RWPE2 (cell line): ENCODE data around the gene KDSR.

ENCODE experiments used
- ATAC-seq: fragments of 200-7000 bp; cut with Tn5 transposase; 3 replicates; pipeline ENCODE4 v1.9.1; 2021; ENCODE audit warnings: low read depth
- DNase-seq: peaks from one replicate; pipeline ENCODE4 v3.0.0-alpha.2; 2020; ENCODE audit warnings: low spot score
- H3K27ac ChIP-seq: fragments of 450-650 bp; 2 replicates; pipeline ENCODE4 v1.5.1; 2017; ENCODE audit warnings: mild to moderate bottlenecking; ENCODE audit not compliant: poor library complexity, severe bottlenecking
- H3K27me3 ChIP-seq: fragments of 250-450 bp; sonication (Bioruptor Pico); 2 replicates; pipeline ENCODE4 v1.5.1; 2021; ENCODE audit warnings: mild to moderate bottlenecking, moderate library complexity; ENCODE audit not compliant: insufficient read depth, poor library complexity, severe bottlenecking
- H3K36me3 ChIP-seq: fragments of 250-450 bp; sonication (Bioruptor Pico); 2 replicates; pipeline ENCODE4 v1.5.1; 2020; ENCODE audit warnings: low read depth, mild to moderate bottlenecking, moderate library complexity
- H3K4me1 ChIP-seq: fragments of 250-450 bp; sonication (Bioruptor Pico); 2 replicates; pipeline ENCODE4 v1.5.1; 2021; ENCODE audit warnings: mild to moderate bottlenecking, moderate library complexity; ENCODE audit not compliant: insufficient read depth, poor library complexity, severe bottlenecking
- H3K4me3 ChIP-seq: fragments of 250-450 bp; sonication (Bioruptor Pico); 2 replicates; pipeline ENCODE4 v1.5.1; 2021; ENCODE audit warnings: mild to moderate bottlenecking, moderate library complexity; ENCODE audit not compliant: severe bottlenecking
- H3K9me3 ChIP-seq: fragments of 250-450 bp; sonication (Bioruptor Pico); 2 replicates; pipeline ENCODE4 v1.5.1; 2021; ENCODE audit warnings: mild to moderate bottlenecking, moderate library complexity; ENCODE audit not compliant: severe bottlenecking
- CTCF ChIP-seq: fragments of 450-650 bp; IDR thresholded peaks from one replicate; pipeline ENCODE4 v1.5.1; 2017; ENCODE audit warnings: mild to moderate bottlenecking, moderate library complexity; ENCODE audit not compliant: poor library complexity, severe bottlenecking

KDSR gene

GRCh38 chr18:63286926-63287325 lies 80.1 kb downstream of the KDSR start:
- no peak for DNase-seq
- Histone ChIP-seq H3K36me3 (no peaks in the 10 kb centered on the region), H3K27ac (no peak overlapping the region), H3K9me3 (no peaks in the 10 kb centered on the region), H3K27me3 (no peaks in the 10 kb centered on the region), H3K4me1 (no peaks in the 10 kb centered on the region), H3K4me3 (no peak overlapping the region)
- TF ChIP-seq CTCF, result no peak
- ATAC-seq, result no peak

GRCh38 chr18:63284827-63285733 lies 81.9 kb downstream of the KDSR start:
- no peak for TF ChIP-seq CTCF
- DNase-seq, result no peak
- Histone ChIP-seq H3K4me1 (no peaks in the 10 kb centered on the region), H3K4me3 (no peak overlapping the region), H3K36me3 (no peaks in the 10 kb centered on the region), H3K27ac (no peak overlapping the region), H3K9me3 (no peaks in the 10 kb centered on the region), H3K27me3 (no peaks in the 10 kb centered on the region)
- no peak for ATAC-seq

- H3K4me3 ChIP-seq, result no peak overlapping the region
- no peaks in the 10 kb centered on the region for H3K36me3 ChIP-seq
- no peaks in the 10 kb centered on the region for H3K4me1 ChIP-seq
- H3K27me3 ChIP-seq, result no peaks in the 10 kb centered on the region
- no peak for DNase-seq
- no peak for ATAC-seq
- no peak for TF ChIP-seq CTCF
- no peak overlapping the region for H3K27ac ChIP-seq
- H3K9me3 ChIP-seq, result no peaks in the 10 kb centered on the region
These were observed 82.7 kb downstream of the KDSR start for GRCh38 chr18:63284173-63284799.

GRCh38 chr18:63283305-63284094 lies 83.5 kb downstream of the KDSR start:
- no peak for ATAC-seq
- no peak overlapping the region for H3K27ac ChIP-seq
- no peak for DNase-seq
- H3K36me3 ChIP-seq, result no peaks in the 10 kb centered on the region
- no peak for TF ChIP-seq CTCF
- no peak overlapping the region for H3K4me3 ChIP-seq
- no peaks in the 10 kb centered on the region for H3K9me3 ChIP-seq
- no peaks in the 10 kb centered on the region for H3K4me1 ChIP-seq
- H3K27me3 ChIP-seq, result no peaks in the 10 kb centered on the region
